HEK293 (cell line): ENCODE data around the gene TMEM185A.

Experiments used
- BCL11A ChIP-seq: fragments of 450-650 bp; formaldehyde crosslinking; IDR thresholded peaks from 2 replicates; pipeline ENCODE4 v1.5.1; 2016; ENCODE audit warnings: low read depth, missing biosample characterization, missing genetic modification characterization
- MEIS1 ChIP-seq: sonication (generic); formaldehyde crosslinking; IDR thresholded peaks from 2 replicates; pipeline ENCODE4 v1.8.1; 2022; ENCODE audit warnings: missing genetic modification reagents, mild to moderate bottlenecking, borderline replicate concordance
- PBX3 ChIP-seq: sonication (generic); formaldehyde crosslinking; IDR thresholded peaks from 2 replicates; pipeline ENCODE4 v1.8.1; 2022; ENCODE audit warnings: mild to moderate bottlenecking, moderate library complexity, missing genetic modification reagents
- YY2 ChIP-seq: fragments of 450-650 bp; formaldehyde crosslinking; IDR thresholded peaks from 2 replicates; pipeline ENCODE4 v1.5.1; 2016; ENCODE audit warnings: missing biosample characterization, missing genetic modification characterization
- ZNF112 ChIP-seq: fragments of 450-650 bp; formaldehyde crosslinking; IDR thresholded peaks from 2 replicates; pipeline ENCODE4 v1.5.0; 2017; ENCODE audit warnings: missing biosample characterization, missing genetic modification characterization
- ZNF416 ChIP-seq: fragments of 450-650 bp; formaldehyde crosslinking; IDR thresholded peaks from 2 replicates; pipeline ENCODE4 v1.5.1; 2016; ENCODE audit warnings: missing biosample characterization, missing genetic modification characterization
- ZNF501 ChIP-seq: fragments of 450-650 bp; formaldehyde crosslinking; IDR thresholded peaks from 2 replicates; pipeline ENCODE4 v1.5.1; 2016; ENCODE audit warnings: missing biosample characterization, missing genetic modification characterization
- ZNF785 ChIP-seq: fragments of 450-650 bp; formaldehyde crosslinking; IDR thresholded peaks from 2 replicates; pipeline ENCODE4 v1.5.1; 2016; ENCODE audit warnings: missing biosample characterization, missing genetic modification characterization
- TF ChIP-seq, protein P1 (sequence below): fragments of 450-650 bp; formaldehyde crosslinking; IDR thresholded peaks from 2 replicates; pipeline ENCODE4 v1.5.1; 2016; ENCODE audit warnings: missing biosample characterization, missing genetic modification characterization

DNA sequence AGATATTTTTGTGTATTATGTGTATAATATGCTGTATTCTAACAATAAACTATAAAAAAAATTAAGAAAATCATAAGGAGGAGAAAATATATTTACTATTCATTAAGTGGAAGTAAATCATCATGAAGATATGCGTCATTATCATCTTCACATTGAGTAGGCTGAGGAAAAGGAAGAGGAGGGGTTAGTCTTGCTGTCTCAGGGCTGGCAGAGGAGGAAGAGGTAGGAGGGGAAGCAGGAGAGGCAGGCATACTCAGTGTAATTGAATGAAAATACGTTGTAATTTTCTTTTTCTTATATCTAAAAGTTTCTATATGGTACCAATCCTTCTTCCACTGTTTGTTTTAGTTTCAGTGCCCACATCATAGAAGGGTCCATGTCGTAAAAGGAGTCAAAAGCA lies 9.8 kb upstream of the TMEM185A start:
- TF ChIP-seq ZNF112 (no peak), ZNF416 (tag by site-specific recombination) (no peak), ZNF501 (tag by site-specific recombination) (no peak), YY2 (tag by site-specific recombination) (no peak), BCL11A (tag by site-specific recombination) (no peak), MEIS1 (CRISPR knock-in tag) (no peak), ZNF785 (tag by site-specific recombination) (no peak), PBX3 (CRISPR knock-in tag) (no peak)
- TF ChIP-seq, protein P1, sequence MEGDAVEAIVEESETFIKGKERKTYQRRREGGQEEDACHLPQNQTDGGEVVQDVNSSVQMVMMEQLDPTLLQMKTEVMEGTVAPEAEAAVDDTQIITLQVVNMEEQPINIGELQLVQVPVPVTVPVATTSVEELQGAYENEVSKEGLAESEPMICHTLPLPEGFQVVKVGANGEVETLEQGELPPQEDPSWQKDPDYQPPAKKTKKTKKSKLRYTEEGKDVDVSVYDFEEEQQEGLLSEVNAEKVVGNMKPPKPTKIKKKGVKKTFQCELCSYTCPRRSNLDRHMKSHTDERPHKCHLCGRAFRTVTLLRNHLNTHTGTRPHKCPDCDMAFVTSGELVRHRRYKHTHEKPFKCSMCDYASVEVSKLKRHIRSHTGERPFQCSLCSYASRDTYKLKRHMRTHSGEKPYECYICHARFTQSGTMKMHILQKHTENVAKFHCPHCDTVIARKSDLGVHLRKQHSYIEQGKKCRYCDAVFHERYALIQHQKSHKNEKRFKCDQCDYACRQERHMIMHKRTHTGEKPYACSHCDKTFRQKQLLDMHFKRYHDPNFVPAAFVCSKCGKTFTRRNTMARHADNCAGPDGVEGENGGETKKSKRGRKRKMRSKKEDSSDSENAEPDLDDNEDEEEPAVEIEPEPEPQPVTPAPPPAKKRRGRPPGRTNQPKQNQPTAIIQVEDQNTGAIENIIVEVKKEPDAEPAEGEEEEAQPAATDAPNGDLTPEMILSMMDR (tag by site-specific recombination) = no peak
